GM18499 (cell line): ENCODE measurements around the gene NDE1.
"Not testable (repeated sequence)": the region's sequence is repeated elsewhere in the genome, so short reads cannot be mapped to it uniquely, and the experiment has no call there.

Source experiments
- ATAC-seq: cut with Tn5 transposase; IDR thresholded peaks from one replicate; pipeline ENCODE4 v1.9.1; 2021; ENCODE audit warnings: moderate number of reproducible peaks; ENCODE audit not compliant: insufficient read depth, unreplicated experiment

The NDE1 gene

GRCh38 chr16:15690296-15690695, 40.3 kb downstream of the NDE1 start:
- ATAC-seq: no peak

GRCh38 chr16:15691046-15691445, 41.0 kb downstream of the NDE1 start:
- ATAC-seq: no peak

GRCh38 chr16:15692508-15692907, 42.5 kb downstream of the NDE1 start:
- ATAC-seq: not testable (repeated sequence)

GRCh38 chr16:15694499-15694898, 44.5 kb downstream of the NDE1 start:
- no peak for ATAC-seq

- ATAC-seq: no peak
Measured at GRCh38 chr16:15699819-15700218, 49.8 kb downstream of the NDE1 start.

GRCh38 chr16:15701367-15701766, 51.3 kb downstream of the NDE1 start:
- no peak for ATAC-seq

- no peak for ATAC-seq
Measured at GRCh38 chr16:15701975-15702970, 52.2 kb downstream of the NDE1 start.

GRCh38 chr16:15703029-15703736, 53.1 kb downstream of the NDE1 start:
- no peak for ATAC-seq

GRCh38 chr16:15704545-15704987, 54.5 kb downstream of the NDE1 start:
- no peak for ATAC-seq

- ATAC-seq: no peak
Measured at GRCh38 chr16:15705064-15705565, 55.1 kb downstream of the NDE1 start.

- ATAC-seq: no peak
Measured at GRCh38 chr16:15707332-15707731, 57.3 kb downstream of the NDE1 start.

- no peak for ATAC-seq
Measured at GRCh38 chr16:15708096-15708495, 58.1 kb downstream of the NDE1 start.

- no peak for ATAC-seq
Measured at GRCh38 chr16:15708997-15709396, 59.0 kb downstream of the NDE1 start.

- ATAC-seq: no peak
Measured at GRCh38 chr16:15714393-15715172, 64.5 kb downstream of the NDE1 start.

GRCh38 chr16:15715221-15715620, 65.2 kb downstream of the NDE1 start:
- ATAC-seq: no peak

- ATAC-seq: no peak
Measured at GRCh38 chr16:15716694-15717447, 66.8 kb downstream of the NDE1 start.

GRCh38 chr16:15721018-15721417, 71.0 kb downstream of the NDE1 start:
- no peak for ATAC-seq

- ATAC-seq: no peak
Measured at GRCh38 chr16:15723808-15724207, 73.8 kb downstream of the NDE1 start.

- ATAC-seq: no peak
Measured at GRCh38 chr16:15725641-15726240, 75.7 kb downstream of the NDE1 start.
